GM12872 (cell line): ENCODE data around the gene GRIK5.
A peak's percentile ranks its signal among the peaks of the same experiment; 100 is the strongest.

Experiments used
- CTCF ChIP-seq: IDR thresholded peaks from 3 replicates; pipeline ENCODE4 v1.5.1; 2011; ENCODE audit warnings: low read depth, mild to moderate bottlenecking, low read length, moderate library complexity; ENCODE audit not compliant: insufficient read depth

The GRIK5 gene

GRCh38 chr19:42030645-42031440 is 39.2 kb downstream of the GRIK5 start:
- TF ChIP-seq CTCF, result no peak

GRCh38 chr19:42028304-42029216 is 41.4 kb downstream of the GRIK5 start:
- peak; percentile 86 for TF ChIP-seq CTCF

- TF ChIP-seq CTCF, result no peak
Measured at GRCh38 chr19:42024622-42025111, 45.3 kb downstream of the GRIK5 start.

GRCh38 chr19:42023943-42024260 is 46.1 kb downstream of the GRIK5 start:
- TF ChIP-seq CTCF, result no peak

- peak; percentile 63 for TF ChIP-seq CTCF
Measured at GRCh38 chr19:42023121-42023942, 46.7 kb downstream of the GRIK5 start.

GRCh38 chr19:42022616-42023015 is 47.4 kb downstream of the GRIK5 start:
- TF ChIP-seq CTCF, result no peak
